Measurements from ENCODE around the gene HNRNPL.

- TF ChIP-seq POLR2AphosphoS5 (IDR thresholded peaks at IDR 0.05; ENCODE audit: low read length) (no peak), CTCF (IDR thresholded peaks at IDR 0.05 in 2 of 3, conservative IDR thresholded peaks at IDR 0.05 in 1 of 3; ENCODE audit: control insufficient read depth in 2 of 3, extremely low read depth in 1 of 3, insufficient read depth in 1 of 3, low read depth in 3 of 3, low read length in 3 of 3) (no peak)
These were observed 22.8 kb downstream of the HNRNPL start for GRCh38 chr19:38826856-38827551.
